A549 (cell line): Measurements from ENCODE around the gene PNPLA1. TPM values are rescaled to one million over a fixed set of nuclear protein-coding genes. Genes with fewer than 3 reads are reported as not detected.

Source experiments
- ATAC-seq, 2 experiments: fragments of 200-7000 bp in 1 of 2; fragments of >200 bp in 1 of 2; cut with Nextera tagmentation in 1 of 2; cut with Tn5 transposase in 1 of 2; 3 replicates each; pipeline versions ENCODE4 v1.8.0 to v1.9.1; 2018 to 2020; ENCODE audit warnings: mild to moderate bottlenecking in 1 of 2, moderate library complexity in 1 of 2
- CTCF ChIA-PET: fragments of 300-600 bp; sonication (Branson Sonifier 250); formaldehyde crosslinking; extraction: SDS; loops from one replicate; lab custom pipeline; 2021; ENCODE audit warnings: antibody characterized with exemption, inconsistent platforms; lab: Yijun Ruan, JAX
- POLR2A ChIA-PET: fragments of 350-600 bp; formaldehyde crosslinking; extraction: SDS; loops from one replicate; lab custom pipeline; 2021; ENCODE audit warnings: antibody characterized with exemption, inconsistent platforms; lab: Yijun Ruan, JAX
- DNase-seq, 2 experiments: peaks; one replicate each; pipeline versions ENCODE4 v3.0.0 to v3.0.0-alpha.2; 2011 to 2016; ENCODE audit warnings: low read depth in 1 of 2, low spot score in 1 of 2
- FAIRE-seq: peaks from 2 replicates; lab custom pipeline; 2011; peaks lifted over from hg19 to GRCh38; lab: Jason Lieb, UNC
- H3K27ac ChIP-seq, 2 experiments: fragments of >200 bp; sonication (Bioruptor Twin); formaldehyde crosslinking; 3 replicates each; pipeline ENCODE4 v1.5.1; 2016 to 2017
- H3K4me1 ChIP-seq: fragments of >200 bp; sonication (Bioruptor Twin); formaldehyde crosslinking; 3 replicates; pipeline ENCODE4 v1.6.1; 2016
- H3K4me2 ChIP-seq: fragments of >200 bp; sonication (Bioruptor Twin); formaldehyde crosslinking; 3 replicates; pipeline ENCODE4 v1.6.1; 2016
- H3K4me3 ChIP-seq: fragments of >200 bp; sonication (Bioruptor Twin); formaldehyde crosslinking; 3 replicates; pipeline ENCODE4 v1.5.1; 2016
- H3K9me3 ChIP-seq: fragments of >200 bp; sonication (Bioruptor Twin); formaldehyde crosslinking; 3 replicates; pipeline ENCODE4 v1.6.1; 2016
- CBX2 ChIP-seq: fragments of 200-600 bp; sonication (generic); IDR thresholded peaks from 2 replicates; pipeline ENCODE4 v1.6.1; 2016; ENCODE audit warnings: low read depth, mild to moderate bottlenecking, borderline replicate concordance
- FOSL2 ChIP-seq, 2 experiments: fragments of 450-650 bp in 1 of 2; fragments of >200 bp in 1 of 2; sonication (Bioruptor Twin) in 1 of 2; formaldehyde crosslinking; IDR thresholded peaks; 2 replicates each; pipeline versions ENCODE4 v1.5.0 to v1.6.1; 2016 to 2020; ENCODE audit warnings: mild to moderate bottlenecking in 1 of 2, moderate library complexity in 1 of 2
- FOXS1 ChIP-seq: fragments of 250-450 bp; sonication (Bioruptor Pico); IDR thresholded peaks from 2 replicates; pipeline ENCODE4 v1.5.0; 2020; ENCODE audit warnings: mild to moderate bottlenecking, moderate library complexity
- HOXA7 ChIP-seq: fragments of 250-450 bp; sonication (Bioruptor Pico); IDR thresholded peaks from 2 replicates; pipeline ENCODE4 v1.5.0; 2020; ENCODE audit warnings: mild to moderate bottlenecking, moderate library complexity
- MAFK ChIP-seq: fragments of 450-650 bp; IDR thresholded peaks from 2 replicates; pipeline ENCODE4 v1.6.1; 2014; ENCODE audit not compliant: partially characterized antibody
- MYC ChIP-seq: IDR thresholded peaks from 2 replicates; pipeline ENCODE4 v1.6.1; 2012; ENCODE audit warnings: mild to moderate bottlenecking, inconsistent platforms, low read length, improper control_type of control experiment, borderline replicate concordance
- NPAS2 ChIP-seq: fragments of 250-450 bp; sonication (Bioruptor Pico); IDR thresholded peaks from 2 replicates; pipeline ENCODE4 v1.8.0; 2022; ENCODE audit warnings: mild to moderate bottlenecking, moderate library complexity, borderline replicate concordance
- POLR2AphosphoS2 ChIP-seq: conservative IDR thresholded peaks from 2 replicates; pipeline ENCODE4 v1.6.1; 2012; ENCODE audit warnings: low read length, improper control_type of control experiment, inconsistent platforms
- RARB ChIP-seq: fragments of 250-450 bp; sonication (Bioruptor Pico); IDR thresholded peaks from 2 replicates; pipeline ENCODE4 v1.8.0; 2021; ENCODE audit warnings: mild to moderate bottlenecking, moderate library complexity
- TFCP2L1 ChIP-seq: fragments of 250-450 bp; sonication (Bioruptor Pico); IDR thresholded peaks from 2 replicates; pipeline ENCODE4 v1.5.0; 2021; ENCODE audit warnings: mild to moderate bottlenecking
- ZC3H11A ChIP-seq: fragments of 450-650 bp; IDR thresholded peaks from 2 replicates; pipeline ENCODE4 v1.6.1; 2014; ENCODE audit warnings: antibody characterized with exemption, mild to moderate bottlenecking
- ZFP36 ChIP-seq: fragments of 450-650 bp; IDR thresholded peaks from 2 replicates; pipeline ENCODE4 v1.6.1; 2014; ENCODE audit warnings: borderline replicate concordance; ENCODE audit not compliant: partially characterized antibody
- ZNF302 ChIP-seq: fragments of 250-450 bp; sonication (Bioruptor Pico); IDR thresholded peaks from 2 replicates; pipeline ENCODE4 v1.9.0; 2021; ENCODE audit warnings: inconsistent platforms, mild to moderate bottlenecking, moderate library complexity
- WGBS: methylation state at CpG from one replicate; pipeline ENCODE4 v1.1.6; 2017; ENCODE audit errors: missing lambda C conversion rate; 5-methylcytosine and 5-hydroxymethylcytosine counted together
- polyA plus RNA-seq, 4 experiments: library from polyadenylated mRNA; depleted of rRNA in 3 of 4; stranded (reverse); fragments of >200 nt; fragmentation: RNase III in 1 of 4; extraction: RNeasy Plus Mini Kit Qiagen cat#74134 plus additional on column Dnase treatment in 1 of 4; gene quantifications; 2 replicates in 3 of 4; 3 replicates in 1 of 4; pipeline ENCODE4 v1.2.3, GENCODE V29; 2011 to 2017
- TF ChIP-seq, protein P1 (sequence below): fragments of >200 bp; sonication (Bioruptor Twin); formaldehyde crosslinking; IDR thresholded peaks from 2 replicates; pipeline ENCODE4 v1.6.1; 2016
- TF ChIP-seq, protein P2 (sequence below): IDR thresholded peaks from 2 replicates; pipeline ENCODE4 v1.6.1; 2012; ENCODE audit warnings: low read depth, borderline replicate concordance
- TF ChIP-seq, protein P3 (sequence below): fragments of 250-450 bp; sonication (Bioruptor Pico); IDR thresholded peaks from 2 replicates; pipeline ENCODE4 v1.5.0; 2020; ENCODE audit warnings: low read depth, mild to moderate bottlenecking, moderate library complexity
- TF ChIP-seq, protein P4 (sequence below): fragments of 200-600 bp; sonication (generic); IDR thresholded peaks from 2 replicates; pipeline ENCODE4 v1.6.1; 2016; ENCODE audit warnings: antibody characterized with exemption, mild to moderate bottlenecking, moderate library complexity

Gene PNPLA1
- polyA plus RNA-seq, 2 of the 4 experiments (the other 2 are of a cell fraction): 0.09 TPM; not detected in 1

DNA sequence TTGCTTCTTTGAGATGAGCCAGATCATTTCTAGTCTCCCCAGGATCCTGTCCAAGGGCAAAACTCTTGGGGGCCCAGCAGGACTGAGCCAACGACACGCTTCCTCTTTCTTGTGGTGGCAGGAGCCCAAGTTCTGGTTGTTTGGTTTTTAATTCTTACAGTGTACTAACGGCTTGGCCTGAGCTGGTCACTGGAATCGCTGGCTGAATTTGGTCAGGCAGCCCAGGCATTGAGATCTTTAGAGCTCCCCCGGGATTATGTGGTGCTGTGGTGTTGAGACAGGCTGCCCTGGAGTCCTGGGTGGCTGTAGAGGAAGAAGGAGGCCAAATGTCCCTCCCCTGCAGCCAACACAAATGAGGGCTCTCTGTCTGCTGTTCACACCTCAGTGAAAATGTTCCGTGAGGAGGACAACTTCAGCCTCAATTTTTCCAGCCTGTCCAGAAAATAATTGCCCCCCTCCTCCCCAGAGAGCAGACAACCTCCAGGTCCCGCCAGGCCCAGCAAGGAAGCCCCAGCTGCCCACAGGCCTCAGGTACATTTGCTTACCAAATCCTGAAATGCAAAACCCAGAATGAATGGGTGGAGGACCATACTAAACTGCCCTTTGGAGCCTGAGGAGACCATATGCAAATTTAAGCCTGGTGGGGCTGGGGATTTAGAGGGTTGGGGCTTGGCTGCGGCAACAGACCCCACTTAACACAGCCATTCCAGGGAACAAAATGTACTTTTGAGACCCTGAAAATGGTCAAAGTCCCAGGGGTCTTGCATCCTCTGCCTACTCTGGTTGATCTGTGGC is 43.2 kb downstream of the PNPLA1 start:
- ChIA-PET CTCF (interaction anchor here (0.6 to 3.4 kb wide), 7 partner anchors 8 to 454 kb away, joined by 3 to 19 read pairs (median 4); no protein-coding TSS in a partner anchor), POLR2A (no interaction called here)
- no peak overlapping the region for H3K4me2 ChIP-seq
- no peaks in the 10 kb centered on the region for H3K4me1 ChIP-seq
- H3K4me3 ChIP-seq: no peak overlapping the region
- 76% methylated on average over 7 of the region's 8 CpGs for WGBS
- no peak for DNase-seq
- H3K27ac ChIP-seq: no peak overlapping the region
- no peak for FAIRE-seq
- no peak for TF ChIP-seq HOXA7 (CRISPR knock-in tag)
- TF ChIP-seq FOXS1: no peak
- TF ChIP-seq, protein P1, sequence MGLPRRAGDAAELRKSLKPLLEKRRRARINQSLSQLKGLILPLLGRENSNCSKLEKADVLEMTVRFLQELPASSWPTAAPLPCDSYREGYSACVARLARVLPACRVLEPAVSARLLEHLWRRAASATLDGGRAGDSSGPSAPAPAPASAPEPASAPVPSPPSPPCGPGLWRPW: no peak
- TF ChIP-seq TFCP2L1 (CRISPR knock-in tag): no peak
- no peak for TF ChIP-seq NPAS2
- TF ChIP-seq, all 56 proteins: peak for 0
- no peaks in the 10 kb centered on the region for H3K9me3 ChIP-seq
- no peak for ATAC-seq

DNA sequence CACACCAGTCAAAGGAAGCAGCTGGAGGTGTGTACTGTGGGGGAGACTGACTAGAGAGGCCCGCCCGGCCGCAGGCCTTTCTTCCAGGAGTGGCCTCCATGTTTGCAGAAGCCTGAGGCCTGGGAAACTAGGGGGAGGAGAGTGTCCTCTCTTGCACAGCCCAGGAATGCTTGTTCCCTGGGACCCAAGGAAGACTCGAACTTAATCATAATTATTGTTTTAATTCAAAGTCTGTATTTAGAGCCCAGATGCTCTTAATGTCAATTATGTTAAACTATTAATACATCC is 43.7 kb downstream of the PNPLA1 start:
- H3K27ac ChIP-seq: no peak overlapping the region
- TF ChIP-seq, protein P2, sequence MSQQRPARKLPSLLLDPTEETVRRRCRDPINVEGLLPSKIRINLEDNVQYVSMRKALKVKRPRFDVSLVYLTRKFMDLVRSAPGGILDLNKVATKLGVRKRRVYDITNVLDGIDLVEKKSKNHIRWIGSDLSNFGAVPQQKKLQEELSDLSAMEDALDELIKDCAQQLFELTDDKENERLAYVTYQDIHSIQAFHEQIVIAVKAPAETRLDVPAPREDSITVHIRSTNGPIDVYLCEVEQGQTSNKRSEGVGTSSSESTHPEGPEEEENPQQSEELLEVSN: no peak
- no peak for TF ChIP-seq ZNF302 (CRISPR knock-in tag)
- no peak for TF ChIP-seq TFCP2L1 (CRISPR knock-in tag)
- TF ChIP-seq ZC3H11A: no peak
- no peak for TF ChIP-seq POLR2AphosphoS2
- no peak for TF ChIP-seq ZFP36
- no peak for TF ChIP-seq FOSL2 (IDR thresholded peaks at IDR 0.05)
- TF ChIP-seq FOSL2 (CRISPR knock-in tag; IDR thresholded peaks at IDR 0.05): no peak
- TF ChIP-seq RARB: no peak
- TF ChIP-seq MAFK: no peak
- TF ChIP-seq, protein P3, sequence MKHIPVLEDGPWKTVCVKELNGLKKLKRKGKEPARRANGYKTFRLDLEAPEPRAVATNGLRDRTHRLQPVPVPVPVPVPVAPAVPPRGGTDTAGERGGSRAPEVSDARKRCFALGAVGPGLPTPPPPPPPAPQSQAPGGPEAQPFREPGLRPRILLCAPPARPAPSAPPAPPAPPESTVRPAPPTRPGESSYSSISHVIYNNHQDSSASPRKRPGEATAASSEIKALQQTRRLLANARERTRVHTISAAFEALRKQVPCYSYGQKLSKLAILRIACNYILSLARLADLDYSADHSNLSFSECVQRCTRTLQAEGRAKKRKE (CRISPR knock-in tag): no peak
- no peak for TF ChIP-seq CBX2
- no peak overlapping the region for H3K4me2 ChIP-seq
- ChIA-PET CTCF (interaction anchor here (0.6 kb wide), 1 partner anchor 25 kb away, joined by 3 read pairs; no protein-coding TSS in a partner anchor), POLR2A (no interaction called here)
- no peak for ATAC-seq
- H3K9me3 ChIP-seq: no peaks in the 10 kb centered on the region
- DNase-seq: no peak
- no peaks in the 10 kb centered on the region for H3K4me1 ChIP-seq
- no peak for FAIRE-seq
- H3K4me3 ChIP-seq: no peak overlapping the region
- 73% methylated on average over 3 of the region's 4 CpGs for WGBS

DNA sequence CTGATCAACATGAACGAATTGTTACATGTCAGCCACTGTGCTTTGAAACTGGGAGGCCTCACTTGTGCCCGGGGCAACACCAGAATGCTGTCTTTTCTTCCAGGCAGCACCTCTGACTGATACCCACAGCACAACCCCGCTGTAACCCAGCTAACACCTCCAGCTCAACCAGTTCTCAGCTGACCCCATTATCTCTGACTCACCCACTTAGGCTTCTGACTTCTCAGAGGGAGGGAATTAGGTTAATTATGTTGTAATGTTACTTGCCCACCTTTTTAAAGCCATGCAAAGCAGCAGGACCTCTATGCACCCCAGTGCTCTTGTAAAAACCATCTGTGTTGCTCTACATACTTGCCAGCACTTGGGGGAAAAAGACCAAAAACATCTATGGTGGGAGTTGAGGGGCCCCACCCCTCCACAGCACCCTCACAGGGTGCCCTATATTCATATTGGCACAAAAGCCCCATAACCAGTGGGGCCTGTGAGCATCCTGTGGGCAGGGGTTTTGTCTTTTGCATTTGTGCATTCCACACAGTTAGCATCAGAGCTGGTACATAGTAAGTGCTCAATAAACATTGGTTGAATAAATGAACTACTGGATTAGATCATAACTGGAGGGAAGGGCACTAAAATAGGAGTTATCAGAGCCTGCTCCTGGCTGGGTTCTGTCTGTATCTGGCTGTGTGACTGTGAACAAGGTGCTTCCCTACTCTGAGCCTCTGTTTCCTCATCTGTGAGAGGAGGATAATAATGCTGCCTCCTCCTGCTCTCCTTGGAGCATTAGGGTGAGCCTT is 44.6 kb downstream of the PNPLA1 start:
- DNase-seq (no peak), FAIRE-seq (no peak), ATAC-seq (no peak)
- H3K27ac ChIP-seq: no peak overlapping the region
- TF ChIP-seq, protein P4, sequence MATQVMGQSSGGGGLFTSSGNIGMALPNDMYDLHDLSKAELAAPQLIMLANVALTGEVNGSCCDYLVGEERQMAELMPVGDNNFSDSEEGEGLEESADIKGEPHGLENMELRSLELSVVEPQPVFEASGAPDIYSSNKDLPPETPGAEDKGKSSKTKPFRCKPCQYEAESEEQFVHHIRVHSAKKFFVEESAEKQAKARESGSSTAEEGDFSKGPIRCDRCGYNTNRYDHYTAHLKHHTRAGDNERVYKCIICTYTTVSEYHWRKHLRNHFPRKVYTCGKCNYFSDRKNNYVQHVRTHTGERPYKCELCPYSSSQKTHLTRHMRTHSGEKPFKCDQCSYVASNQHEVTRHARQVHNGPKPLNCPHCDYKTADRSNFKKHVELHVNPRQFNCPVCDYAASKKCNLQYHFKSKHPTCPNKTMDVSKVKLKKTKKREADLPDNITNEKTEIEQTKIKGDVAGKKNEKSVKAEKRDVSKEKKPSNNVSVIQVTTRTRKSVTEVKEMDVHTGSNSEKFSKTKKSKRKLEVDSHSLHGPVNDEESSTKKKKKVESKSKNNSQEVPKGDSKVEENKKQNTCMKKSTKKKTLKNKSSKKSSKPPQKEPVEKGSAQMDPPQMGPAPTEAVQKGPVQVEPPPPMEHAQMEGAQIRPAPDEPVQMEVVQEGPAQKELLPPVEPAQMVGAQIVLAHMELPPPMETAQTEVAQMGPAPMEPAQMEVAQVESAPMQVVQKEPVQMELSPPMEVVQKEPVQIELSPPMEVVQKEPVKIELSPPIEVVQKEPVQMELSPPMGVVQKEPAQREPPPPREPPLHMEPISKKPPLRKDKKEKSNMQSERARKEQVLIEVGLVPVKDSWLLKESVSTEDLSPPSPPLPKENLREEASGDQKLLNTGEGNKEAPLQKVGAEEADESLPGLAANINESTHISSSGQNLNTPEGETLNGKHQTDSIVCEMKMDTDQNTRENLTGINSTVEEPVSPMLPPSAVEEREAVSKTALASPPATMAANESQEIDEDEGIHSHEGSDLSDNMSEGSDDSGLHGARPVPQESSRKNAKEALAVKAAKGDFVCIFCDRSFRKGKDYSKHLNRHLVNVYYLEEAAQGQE: no peak
- no peak for TF ChIP-seq MYC
- H3K4me3 ChIP-seq: no peak overlapping the region
- no peaks in the 10 kb centered on the region for H3K4me1 ChIP-seq
- no peak overlapping the region for H3K4me2 ChIP-seq
- H3K9me3 ChIP-seq: no peaks in the 10 kb centered on the region
- POLR2A ChIA-PET: no interaction called here
- 49% methylated on average over 3 of the region's 3 CpGs for WGBS
- CTCF ChIA-PET: interaction anchor here (0.6 kb wide), 2 partner anchors 25 to 445 kb away, joined by 3 to 4 read pairs; no protein-coding TSS in a partner anchor
